ENCODE results near the gene GALM.
"Not testable (repeated sequence)": the region's sequence is repeated elsewhere in the genome, so short reads cannot be mapped to it uniquely, and the experiment has no call there.

Gene GALM

DNA sequence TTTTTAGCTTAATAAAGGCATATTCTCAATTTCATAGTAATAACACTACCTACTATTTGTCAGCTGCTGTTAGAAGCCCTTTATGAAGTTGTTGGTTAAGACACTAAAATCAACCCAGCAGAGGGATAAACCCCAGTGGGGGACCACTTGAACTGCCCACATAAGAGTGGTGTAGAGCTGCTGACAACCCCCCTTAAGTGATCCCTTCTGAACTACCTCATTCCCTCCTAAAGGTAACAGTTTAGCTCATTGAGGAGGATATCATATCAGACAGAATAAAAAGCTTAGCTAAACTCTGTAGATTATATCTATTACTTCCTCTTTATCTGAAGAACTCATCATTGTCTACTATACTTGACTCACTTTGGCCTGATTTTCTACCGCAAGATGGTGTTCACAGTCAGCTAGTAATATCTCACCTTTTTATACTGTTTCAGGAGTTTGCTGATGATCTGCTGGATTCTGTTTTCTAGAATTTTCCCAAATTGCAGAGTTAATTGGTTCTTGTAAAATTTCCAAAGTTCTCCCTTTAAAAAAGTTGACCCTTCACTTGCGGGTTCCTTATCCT is 16.2 kb downstream of the GALM start:
- Histone ChIP-seq H3K27me3 (replicated peaks) (no peaks in the 10 kb centered on the region), H3K27ac (no peak overlapping the region), H3K4me3 (ENCODE audit: low read depth, low read length) (no peak overlapping the region), H3K36me3 (replicated peaks) (no peaks in the 10 kb centered on the region)
- TF ChIP-seq, protein P1, sequence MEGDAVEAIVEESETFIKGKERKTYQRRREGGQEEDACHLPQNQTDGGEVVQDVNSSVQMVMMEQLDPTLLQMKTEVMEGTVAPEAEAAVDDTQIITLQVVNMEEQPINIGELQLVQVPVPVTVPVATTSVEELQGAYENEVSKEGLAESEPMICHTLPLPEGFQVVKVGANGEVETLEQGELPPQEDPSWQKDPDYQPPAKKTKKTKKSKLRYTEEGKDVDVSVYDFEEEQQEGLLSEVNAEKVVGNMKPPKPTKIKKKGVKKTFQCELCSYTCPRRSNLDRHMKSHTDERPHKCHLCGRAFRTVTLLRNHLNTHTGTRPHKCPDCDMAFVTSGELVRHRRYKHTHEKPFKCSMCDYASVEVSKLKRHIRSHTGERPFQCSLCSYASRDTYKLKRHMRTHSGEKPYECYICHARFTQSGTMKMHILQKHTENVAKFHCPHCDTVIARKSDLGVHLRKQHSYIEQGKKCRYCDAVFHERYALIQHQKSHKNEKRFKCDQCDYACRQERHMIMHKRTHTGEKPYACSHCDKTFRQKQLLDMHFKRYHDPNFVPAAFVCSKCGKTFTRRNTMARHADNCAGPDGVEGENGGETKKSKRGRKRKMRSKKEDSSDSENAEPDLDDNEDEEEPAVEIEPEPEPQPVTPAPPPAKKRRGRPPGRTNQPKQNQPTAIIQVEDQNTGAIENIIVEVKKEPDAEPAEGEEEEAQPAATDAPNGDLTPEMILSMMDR (IDR thresholded peaks at IDR 0.05; ENCODE audit: low read depth, low read length, missing control alignments) = no peak
- in situ Hi-C loops (cut with HindIII; ENCODE audit: low pct_ligation_motif_present, low sequenced_read_pairs) = no loop called here
- DNase-seq = no peak

DNA sequence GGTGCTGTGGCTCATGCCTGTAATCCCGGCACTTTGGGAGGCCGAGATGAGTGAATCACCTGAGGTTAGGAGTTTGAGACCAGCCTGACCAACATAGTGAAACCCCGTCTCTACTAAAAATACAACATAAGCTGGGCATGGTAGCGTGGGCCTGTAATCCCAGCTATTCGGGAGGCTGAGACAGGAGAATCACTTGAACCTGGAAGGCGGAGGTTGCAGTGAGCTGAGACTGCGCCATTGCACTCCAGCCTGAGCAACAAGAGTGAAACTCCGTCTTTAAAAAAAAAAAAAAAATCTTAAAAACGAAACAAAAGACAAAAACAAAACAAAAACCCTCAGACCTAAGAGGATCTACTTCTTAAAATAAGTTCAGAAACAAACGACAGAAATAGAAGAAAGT is 16.7 kb downstream of the GALM start:
- in situ Hi-C loops (cut with HindIII; ENCODE audit: low pct_ligation_motif_present, low sequenced_read_pairs); H3K27me3 ChIP-seq (replicated peaks); H3K36me3 ChIP-seq (replicated peaks); H3K27ac ChIP-seq; DNase-seq; H3K4me3 ChIP-seq (ENCODE audit: low read depth, low read length): not testable (repeated sequence)

DNA sequence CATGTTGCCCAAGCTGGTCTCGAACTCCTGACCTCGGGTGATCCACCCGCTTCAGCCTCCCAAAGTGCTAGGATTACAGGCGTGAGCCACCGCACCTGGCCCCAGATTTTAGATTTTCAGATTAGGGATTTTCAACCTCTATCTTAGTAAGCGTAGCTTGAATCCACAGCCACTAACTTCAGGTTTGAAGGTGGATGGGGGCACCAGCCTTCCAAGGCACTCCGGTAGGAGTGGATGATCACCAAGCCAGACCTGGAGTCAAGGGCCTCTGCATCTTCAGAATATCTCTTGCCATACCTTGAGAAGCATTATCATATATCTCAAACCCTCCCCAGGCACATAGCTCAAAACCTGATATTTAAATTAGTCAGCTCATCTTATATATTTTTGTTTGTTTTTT is 17.9 kb downstream of the GALM start:
- TF ChIP-seq, protein P1 (IDR thresholded peaks at IDR 0.05; ENCODE audit: low read depth, low read length, missing control alignments) = no peak
- Histone ChIP-seq H3K27ac (no peak overlapping the region), H3K36me3 (replicated peaks) (no peaks in the 10 kb centered on the region), H3K4me3 (ENCODE audit: low read depth, low read length) (no peak overlapping the region), H3K27me3 (replicated peaks) (no peaks in the 10 kb centered on the region)
- no peak for DNase-seq
- in situ Hi-C loops (cut with HindIII; ENCODE audit: low pct_ligation_motif_present, low sequenced_read_pairs) = no loop called here

DNA sequence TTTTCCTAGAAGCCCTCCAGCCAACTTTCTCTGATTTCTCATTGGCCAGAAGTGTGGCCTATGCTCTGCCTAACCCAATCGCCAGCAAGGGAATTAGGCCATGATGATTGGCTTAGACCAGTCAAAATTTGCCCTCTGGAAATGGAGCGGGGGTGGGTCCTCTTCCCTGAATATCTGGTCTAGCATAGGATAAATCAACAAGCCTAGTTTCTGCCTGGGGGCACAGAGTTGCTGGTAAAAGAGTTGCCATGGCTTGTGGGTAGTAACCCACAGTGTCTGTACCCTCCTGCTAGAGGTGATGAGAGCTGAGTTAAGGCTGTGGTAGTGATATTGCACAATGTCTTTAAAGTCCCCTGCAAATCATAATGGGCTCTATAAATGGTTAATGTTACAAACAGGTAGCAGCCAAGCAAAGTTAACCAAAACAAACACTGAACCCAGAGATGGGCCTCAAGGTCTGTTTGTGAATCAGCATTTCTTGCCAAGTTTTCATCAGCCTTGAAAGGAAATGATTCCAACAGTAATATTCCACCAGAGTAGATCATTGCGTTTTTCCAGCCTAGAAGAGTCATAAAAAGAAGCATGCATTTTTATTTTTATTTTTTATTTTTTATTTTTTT is 19.3 kb downstream of the GALM start:
- Histone ChIP-seq H3K27me3 (replicated peaks) (no peaks in the 10 kb centered on the region), H3K27ac (no peak overlapping the region), H3K36me3 (replicated peaks) (no peaks in the 10 kb centered on the region), H3K4me3 (ENCODE audit: low read depth, low read length) (no peak overlapping the region)
- TF ChIP-seq, protein P1 (IDR thresholded peaks at IDR 0.05; ENCODE audit: low read depth, low read length, missing control alignments) = no peak
- in situ Hi-C loops (cut with HindIII; ENCODE audit: low pct_ligation_motif_present, low sequenced_read_pairs) = no loop called here
- DNase-seq = no peak

DNA sequence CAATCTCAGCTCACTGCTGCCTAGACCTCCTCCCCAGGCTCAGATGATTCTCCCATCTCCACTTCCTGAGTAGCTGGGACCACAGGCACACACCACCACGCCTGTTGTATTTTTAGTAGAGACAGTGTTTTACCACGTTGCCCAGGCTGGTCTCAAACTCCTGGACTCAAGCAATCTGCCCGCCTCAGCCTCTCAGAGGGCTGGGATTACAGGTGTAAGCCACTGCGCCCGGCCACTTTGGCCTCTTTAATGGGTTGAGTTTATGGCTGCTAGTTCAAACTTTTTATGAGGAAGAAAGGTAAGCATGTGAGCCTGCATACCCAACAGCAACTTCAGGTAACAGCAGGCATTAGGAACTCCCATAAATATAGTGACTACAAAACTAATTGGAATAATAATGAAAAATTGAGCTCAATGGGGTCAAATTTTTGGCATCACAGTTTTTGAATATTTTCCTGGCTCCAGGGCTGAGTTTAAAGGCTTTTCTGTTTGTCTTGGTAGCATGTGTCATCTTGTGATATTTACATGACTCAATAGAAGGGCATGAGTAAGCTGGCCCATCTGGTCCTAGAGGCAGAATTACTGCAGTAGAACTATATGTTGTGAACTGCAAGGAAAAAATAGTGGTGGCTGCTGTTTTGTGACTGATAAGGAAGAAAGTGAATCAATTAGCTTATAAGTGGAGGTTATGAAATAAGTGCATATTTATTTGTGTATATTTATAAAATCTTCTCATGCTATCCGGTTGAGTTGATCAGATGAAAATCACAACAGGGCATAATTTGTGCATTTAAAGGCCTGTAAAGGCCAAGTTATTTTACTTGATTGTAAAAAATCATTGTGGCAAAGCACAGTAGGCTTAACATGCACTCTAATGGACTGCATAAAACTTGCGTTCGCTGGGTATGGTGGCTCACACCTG is 24.8 kb downstream of the GALM start:
- H3K27me3 ChIP-seq (replicated peaks) = no peaks in the 10 kb centered on the region
- DNase-seq = peak; percentile 92
- TF ChIP-seq, protein P1 (IDR thresholded peaks at IDR 0.05; ENCODE audit: low read depth, low read length, missing control alignments) = no peak
- H3K36me3 ChIP-seq (replicated peaks) = no peaks in the 10 kb centered on the region
- in situ Hi-C loops (cut with HindIII; ENCODE audit: low pct_ligation_motif_present, low sequenced_read_pairs) = no loop called here
- no peak overlapping the region for H3K4me3 ChIP-seq (ENCODE audit: low read depth, low read length)
- peak overlapping the region; percentile 90 for H3K27ac ChIP-seq

DNA sequence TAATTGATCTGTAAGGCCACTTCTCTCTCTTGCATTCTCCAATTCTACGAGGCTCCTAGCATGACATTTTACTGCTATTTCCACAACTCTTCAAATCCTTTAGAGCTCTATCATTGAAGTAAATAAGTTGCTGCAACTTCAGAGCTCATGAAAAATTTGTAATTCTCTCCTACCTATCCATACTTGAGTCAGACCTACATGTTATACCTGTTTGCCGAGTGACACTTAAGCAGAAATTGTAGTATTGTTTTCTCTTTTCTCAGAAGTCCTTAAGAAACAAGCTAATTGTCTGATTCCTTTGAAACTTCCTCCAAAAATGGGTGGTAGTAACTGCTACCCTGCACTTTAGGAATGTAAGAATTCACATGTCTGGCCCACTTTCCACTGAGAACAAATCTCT is 26.1 kb downstream of the GALM start:
- no peak overlapping the region for H3K4me3 ChIP-seq (ENCODE audit: low read depth, low read length)
- no peak for DNase-seq
- no peaks in the 10 kb centered on the region for H3K36me3 ChIP-seq (replicated peaks)
- no peaks in the 10 kb centered on the region for H3K27me3 ChIP-seq (replicated peaks)
- no peak overlapping the region for H3K27ac ChIP-seq
- in situ Hi-C loops (cut with HindIII; ENCODE audit: low pct_ligation_motif_present, low sequenced_read_pairs) = no loop called here
- TF ChIP-seq, protein P1 (IDR thresholded peaks at IDR 0.05; ENCODE audit: low read depth, low read length, missing control alignments) = no peak

Data from brain microvascular endothelial cell (primary cell).